Fibroblast of lung (primary cell): ENCODE measurements around the gene ANKUB1. TPM values are rescaled to one million over a fixed set of nuclear protein-coding genes. Genes with fewer than 3 reads are reported as not detected.
A peak's percentile ranks its signal among the peaks of the same experiment; 100 is the strongest.

Experiments used
- DNase-seq, 2 donors: peaks; one replicate each; pipeline versions ENCODE4 v3.0.0 to v3.0.0-alpha.2; 2010; ENCODE audit warnings: low read depth in 2 of 2
- H2AFZ ChIP-seq: 2 replicates; pipeline ENCODE4 v1.5.1; 2012; ENCODE audit warnings: low read length, control low read depth, inconsistent platforms
- H3K27ac ChIP-seq: 2 replicates; pipeline ENCODE4 v1.5.1; 2011; ENCODE audit warnings: low read length, control low read depth; ENCODE audit not compliant: insufficient read depth
- H3K27me3 ChIP-seq: 2 replicates; pipeline ENCODE4 v1.5.1; 2011; ENCODE audit warnings: mild to moderate bottlenecking, low read length; ENCODE audit not compliant: control insufficient read depth, insufficient read depth
- H3K36me3 ChIP-seq: 2 replicates; pipeline ENCODE4 v1.5.1; 2011; ENCODE audit warnings: low read length; ENCODE audit not compliant: control insufficient read depth, insufficient read depth
- H3K4me1 ChIP-seq: 2 replicates; pipeline ENCODE4 v1.5.1; 2011; ENCODE audit warnings: low read length; ENCODE audit not compliant: control insufficient read depth, insufficient read depth; ENCODE audit errors: extremely low read depth
- H3K4me2 ChIP-seq: 2 replicates; pipeline ENCODE4 v1.5.1; 2011; ENCODE audit warnings: low read length, control low read depth; ENCODE audit not compliant: insufficient read depth; ENCODE audit errors: extremely low read depth
- H3K4me3 ChIP-seq, 4 experiments: fragments of 200-600 bp in 1 of 4; sonication (generic) in 1 of 4; replicated peaks in 1 of 4; 2 replicates each; pipeline ENCODE4 v1.5.1; 2011 to 2016; ENCODE audit warnings: low read length in 4 of 4, low read depth in 3 of 4, mild to moderate bottlenecking in 3 of 4, control low read depth in 2 of 4, inconsistent platforms in 1 of 4, mixed read lengths in 1 of 4; ENCODE audit not compliant: insufficient read depth in 1 of 4; ENCODE audit errors: control extremely low read depth in 1 of 4
- H3K79me2 ChIP-seq: 2 replicates; pipeline ENCODE4 v1.5.1; 2012; ENCODE audit warnings: mild to moderate bottlenecking, low read length, inconsistent platforms; ENCODE audit not compliant: control insufficient read depth, insufficient read depth
- H3K9ac ChIP-seq: 2 replicates; pipeline ENCODE4 v1.5.1; 2011; ENCODE audit warnings: mild to moderate bottlenecking, low read length, control low read depth; ENCODE audit not compliant: insufficient read depth
- H3K9me3 ChIP-seq: 2 replicates; pipeline ENCODE4 v1.5.1; 2012; ENCODE audit warnings: low read depth, low read length; ENCODE audit not compliant: control insufficient read depth, insufficient read depth
- H4K20me1 ChIP-seq: 2 replicates; pipeline ENCODE4 v1.5.1; 2011; ENCODE audit warnings: low read length; ENCODE audit not compliant: control insufficient read depth, insufficient read depth; ENCODE audit errors: extremely low read depth
- CTCF ChIP-seq, 2 donors: IDR thresholded peaks in 1 of 2; conservative IDR thresholded peaks in 1 of 2; 1 replicate in 1 of 2; 2 replicates in 1 of 2; pipeline ENCODE4 v1.5.1; 2011 to 2012; ENCODE audit warnings: low read length in 2 of 2, control low read depth in 1 of 2, inconsistent platforms in 1 of 2, low read depth in 1 of 2, mild to moderate bottlenecking in 1 of 2
- EZH2 ChIP-seq: IDR thresholded peaks from 2 replicates; pipeline ENCODE4 v1.5.1; 2012; ENCODE audit warnings: low read length, control low read depth, mild to moderate bottlenecking; ENCODE audit errors: missing control alignments
- polyA plus RNA-seq, 2 donors: library from polyadenylated mRNA; depleted of rRNA in 1 of 2; stranded (reverse) in 1 of 2; unstranded in 1 of 2; fragments of >200 nt; gene quantifications; 2 replicates each; pipeline ENCODE4 v1.2.1, GENCODE V29; 2011 to 2012; ENCODE audit warnings: missing spikeins in 1 of 2
- total RNA-seq: library from RNA; depleted of rRNA; stranded (reverse); fragments of >200 nt; gene quantifications from 2 replicates; pipeline ENCODE4 v1.2.1, GENCODE V29; 2014

ANKUB1 gene
- total and polyA plus RNA-seq, 2 donors (not counting 1 experiment from before 2014, with no cell fraction given), result not detected

DNA sequence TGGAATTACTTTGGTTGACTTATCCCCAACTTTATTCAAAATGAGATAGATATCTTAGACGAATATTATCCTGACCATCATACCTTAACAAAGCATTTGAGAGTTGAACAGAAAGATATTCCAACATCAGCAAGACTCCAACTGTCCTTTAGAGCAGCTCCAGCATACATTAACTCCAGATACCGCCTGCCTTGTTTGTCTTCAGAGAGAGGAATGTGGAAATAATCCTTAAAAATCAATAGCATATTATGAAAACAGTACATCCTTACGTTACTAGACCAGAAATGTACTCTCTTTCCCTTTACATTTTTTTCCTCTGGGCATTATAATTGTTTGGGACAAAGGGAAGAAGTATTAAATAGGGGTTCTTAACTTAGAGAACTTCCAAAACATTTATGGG lies 1.7 kb downstream of the ANKUB1 start:
- TF ChIP-seq CTCF (conservative IDR thresholded peaks at IDR 0.05 in 1 of 2, IDR thresholded peaks at IDR 0.05 in 1 of 2; ENCODE audit: low read depth in 1 of 2, low read length in 2 of 2), result no peak
- TF ChIP-seq EZH2, result no peak
- Histone ChIP-seq H3K27me3 (no peaks in the 10 kb centered on the region), H3K36me3 (no peaks in the 10 kb centered on the region), H4K20me1 (no peaks in the 10 kb centered on the region), H3K9ac (no peak overlapping the region), H3K27ac (no peak overlapping the region), H2AFZ (no peak overlapping the region), H3K9me3 (no peaks in the 10 kb centered on the region), H3K4me2 (no peak overlapping the region), H3K4me3 (no peak overlapping the region), H3K4me1 (no peaks in the 10 kb centered on the region), H3K79me2 (no peaks in the 10 kb centered on the region)
- DNase-seq, result no peak

- H3K9ac ChIP-seq, result no peak overlapping the region
- H3K79me2 ChIP-seq, result no peaks in the 10 kb centered on the region
- no peak overlapping the region for H3K27ac ChIP-seq
- no peak overlapping the region for H3K4me2 ChIP-seq
- H3K9me3 ChIP-seq, result no peaks in the 10 kb centered on the region
- TF ChIP-seq EZH2 (no peak), CTCF (conservative IDR thresholded peaks at IDR 0.05 in 1 of 2, IDR thresholded peaks at IDR 0.05 in 1 of 2; ENCODE audit: low read depth in 1 of 2, low read length in 2 of 2) (no peak)
- H3K27me3 ChIP-seq, result no peaks in the 10 kb centered on the region
- H3K4me3 ChIP-seq, result no peak overlapping the region
- peak overlapping the region; percentile 49 for H2AFZ ChIP-seq
- H3K36me3 ChIP-seq, result no peaks in the 10 kb centered on the region
- H4K20me1 ChIP-seq, result no peaks in the 10 kb centered on the region
- no peaks in the 10 kb centered on the region for H3K4me1 ChIP-seq
- peak in 1 of 2 donors; percentile 59 for DNase-seq
Measured at GRCh38 chr3:149790268-149790667, 2.1 kb downstream of the ANKUB1 start.

DNA sequence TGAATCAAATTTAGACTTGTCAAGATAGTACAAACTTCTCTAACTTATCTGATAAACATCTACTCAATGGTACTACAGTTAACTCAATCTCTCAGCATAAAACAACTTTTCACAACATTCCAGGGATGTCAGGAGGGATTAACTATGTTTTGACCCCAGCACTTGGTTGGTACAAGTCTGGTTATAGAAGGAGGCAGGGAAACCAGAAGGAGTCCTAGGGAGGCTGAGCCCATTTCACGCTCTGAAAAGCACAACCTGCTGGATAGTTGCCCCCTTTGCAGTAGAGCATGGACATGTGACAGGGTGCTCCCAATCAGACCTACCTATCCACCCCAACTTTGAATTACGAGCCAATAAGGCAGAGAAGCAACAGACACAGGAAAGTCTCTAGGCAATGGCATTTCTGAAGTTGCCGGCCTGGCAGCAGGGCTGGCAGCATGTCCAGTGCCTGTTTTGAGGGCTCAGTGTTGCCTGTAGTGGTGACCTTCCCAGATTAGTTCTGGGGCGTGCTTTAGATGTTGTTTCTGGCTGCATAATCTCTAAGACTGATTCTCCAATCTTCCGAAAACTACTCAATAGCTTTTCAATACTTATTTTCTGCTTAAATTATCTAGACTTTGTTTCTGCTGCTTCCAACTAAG lies 8.2 kb downstream of the ANKUB1 start:
- Histone ChIP-seq H3K4me1 (peaks cover 9% of the 10 kb centered on the region), H4K20me1 (no peaks in the 10 kb centered on the region), H3K4me3 (no peak overlapping the region), H3K9me3 (no peaks in the 10 kb centered on the region), H3K36me3 (no peaks in the 10 kb centered on the region), H3K79me2 (no peaks in the 10 kb centered on the region), H3K9ac (no peak overlapping the region), H3K27ac (peak overlapping the region; percentile 62), H2AFZ (peak overlapping the region; percentile 50), H3K27me3 (no peaks in the 10 kb centered on the region), H3K4me2 (peak overlapping the region; percentile 60)
- DNase-seq, result peak in 1 of 2 donors; percentile 65
- no peak for TF ChIP-seq CTCF (conservative IDR thresholded peaks at IDR 0.05 in 1 of 2, IDR thresholded peaks at IDR 0.05 in 1 of 2; ENCODE audit: low read depth in 1 of 2, low read length in 2 of 2)
- TF ChIP-seq EZH2, result no peak
